Adipose tissue (tissue), 3 donors: ENCODE measurements around the gene DPT. TPM values are rescaled to one million over a fixed set of nuclear protein-coding genes. Genes with fewer than 3 reads are reported as not detected.

ENCODE experiments used
- H3K27ac ChIP-seq: one replicate; pipeline ENCODE4 v1.5.1; 2013; ENCODE audit warnings: low read depth, low read length
- WGBS, 3 donors: extraction: QIAGEN DNeasy Blood & Tissue Kit; methylation state at CpG; one replicate each; pipeline ENCODE4 v1.1.7; 2013; 5-methylcytosine and 5-hydroxymethylcytosine counted together
- polyA plus RNA-seq, 3 donors: library from polyadenylated mRNA; stranded (reverse); fragments of 200-250 nt; gene quantifications; one replicate each; pipeline ENCODE4 v1.2.3, GENCODE V29; 2013
- donor health status: healthy with polysubstance abuse.
- donor health status: Bipolar disorder and iron deficiency.
- donor health status: healthy.

DPT gene
- polyA plus RNA-seq, 3 donors, result 28.7 to 628 (median 76.2) TPM

DNA sequence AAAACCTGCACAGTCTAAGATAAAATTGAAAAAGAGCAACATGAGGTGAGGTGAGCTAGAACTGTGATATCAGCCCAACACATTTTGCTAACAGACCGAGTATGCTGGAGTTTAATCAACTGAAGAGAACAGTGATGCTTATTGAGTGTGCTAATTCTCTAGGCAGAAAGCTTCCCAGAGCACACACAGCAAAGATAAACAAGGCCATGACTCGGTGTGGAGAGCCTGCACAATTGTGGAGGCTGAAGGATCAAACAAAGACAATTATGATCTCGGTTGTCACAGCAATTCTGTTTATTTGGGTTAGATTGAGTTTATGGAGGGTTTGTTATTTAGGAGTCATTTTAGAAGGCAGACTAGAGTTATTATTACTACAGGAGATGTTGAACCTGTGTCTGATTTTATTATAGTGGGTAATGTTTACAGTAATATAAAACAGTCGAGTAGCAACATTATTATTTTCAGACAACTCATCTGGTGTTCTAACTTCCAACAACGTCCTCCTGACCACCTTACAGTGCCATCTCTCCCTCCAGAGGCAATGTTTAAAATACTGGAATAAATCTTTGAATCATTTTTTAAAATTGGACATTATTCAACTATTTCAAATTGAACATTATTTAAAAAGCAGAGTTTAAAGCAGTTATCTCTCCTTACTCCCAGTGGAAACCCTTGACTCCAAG lies 40.2 kb downstream of the DPT start:
- no peak overlapping the region for H3K27ac ChIP-seq
- 52 to 59% (median 54%) methylated on average over 5 of the region's 5 CpGs for WGBS, 3 donors

DNA sequence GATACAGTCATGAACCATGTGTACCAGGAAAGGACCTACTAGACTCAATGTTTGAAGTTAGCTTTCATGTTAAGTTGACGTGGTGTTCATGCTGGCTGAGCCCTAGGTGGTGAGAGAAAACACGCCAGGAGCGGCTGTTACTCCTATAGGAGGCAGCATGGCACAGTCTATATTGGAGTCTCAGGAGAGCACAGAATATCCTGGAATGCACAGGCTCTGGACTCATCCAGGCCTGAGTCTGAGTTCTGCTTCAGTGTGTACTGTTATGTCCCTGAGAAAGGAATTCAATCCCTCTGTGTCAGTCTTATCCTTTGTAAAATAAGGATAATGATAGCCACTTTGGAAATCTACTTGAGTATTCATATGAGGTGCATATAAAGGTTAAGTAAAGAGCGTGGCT lies 41.2 kb downstream of the DPT start:
- H3K27ac ChIP-seq, result no peak overlapping the region

DNA sequence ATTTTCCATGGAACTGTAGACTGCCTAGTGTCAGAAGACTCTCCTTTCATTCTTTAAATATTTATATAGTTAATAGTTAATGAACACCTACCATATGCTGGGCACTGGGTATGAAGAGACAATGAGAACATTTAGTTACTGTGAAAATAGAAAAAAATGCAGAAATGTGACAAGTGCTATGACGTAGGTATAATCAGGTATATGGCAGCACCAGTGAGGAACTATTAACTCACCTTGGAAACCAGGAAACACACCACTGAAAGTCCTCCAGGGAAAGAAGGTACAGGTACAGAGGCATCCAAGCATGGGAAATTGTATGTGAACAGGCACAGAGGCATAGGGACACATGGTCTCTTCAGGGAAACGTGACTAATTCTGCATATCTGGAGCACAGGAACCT lies 42.3 kb downstream of the DPT start:
- H3K27ac ChIP-seq, result no peak overlapping the region
- WGBS, 3 donors, result 81 to 95% (median 87%) methylated on average over 2 of the region's 2 CpGs

More for the DNA sequence above, 41.2 kb downstream of the DPT start:
- 94 to 96% (median 94%) methylated on average over 4 of the region's 4 CpGs for WGBS, 3 donors

DNA sequence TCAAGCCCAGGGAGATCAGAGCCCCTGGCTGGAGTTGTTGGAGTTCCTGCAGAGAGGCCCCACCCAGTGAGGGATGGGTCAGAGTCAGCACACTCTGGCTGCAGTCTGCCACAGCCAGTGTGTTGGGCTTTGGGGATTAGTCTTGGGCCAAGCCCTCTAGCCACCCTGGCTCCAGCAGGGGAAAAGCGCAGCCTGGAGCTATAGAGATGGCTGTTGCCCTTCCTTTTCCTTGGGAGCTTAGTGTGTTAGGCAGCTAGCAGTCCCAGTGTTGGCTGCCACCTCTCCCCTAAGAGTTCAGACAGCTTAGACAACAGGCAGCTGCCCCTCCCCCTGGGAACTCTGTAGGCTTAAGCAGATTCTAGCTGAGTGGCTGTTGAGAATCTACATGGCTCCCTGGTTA lies 45.1 kb downstream of the DPT start:
- WGBS, 3 donors, result 53 to 100% (median 93%) methylated on average over 1 of the region's 1 CpG
- H3K27ac ChIP-seq, result no peak overlapping the region

DNA sequence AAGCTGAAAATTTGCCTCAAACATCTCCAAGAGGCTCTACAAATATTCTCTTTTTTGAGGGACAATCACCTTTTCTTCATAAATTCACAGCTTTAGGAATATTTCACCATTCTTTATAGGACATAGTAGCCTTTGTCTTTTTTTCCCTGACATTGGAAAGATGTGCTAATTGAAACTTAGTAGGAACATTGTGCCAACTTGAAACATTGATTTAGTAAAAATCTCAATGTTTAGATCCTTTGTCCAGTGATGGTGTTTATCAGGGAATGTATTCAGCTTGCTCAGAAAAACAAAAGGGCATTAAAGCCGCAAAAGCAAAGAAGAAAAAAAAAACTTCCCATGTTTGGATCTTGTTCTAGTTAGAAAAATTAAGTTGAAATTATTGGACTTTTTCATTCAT lies 52.1 kb downstream of the DPT start:
- 87 to 100% (median 97%) methylated on average over 1 of the region's 1 CpG for WGBS, 3 donors

DNA sequence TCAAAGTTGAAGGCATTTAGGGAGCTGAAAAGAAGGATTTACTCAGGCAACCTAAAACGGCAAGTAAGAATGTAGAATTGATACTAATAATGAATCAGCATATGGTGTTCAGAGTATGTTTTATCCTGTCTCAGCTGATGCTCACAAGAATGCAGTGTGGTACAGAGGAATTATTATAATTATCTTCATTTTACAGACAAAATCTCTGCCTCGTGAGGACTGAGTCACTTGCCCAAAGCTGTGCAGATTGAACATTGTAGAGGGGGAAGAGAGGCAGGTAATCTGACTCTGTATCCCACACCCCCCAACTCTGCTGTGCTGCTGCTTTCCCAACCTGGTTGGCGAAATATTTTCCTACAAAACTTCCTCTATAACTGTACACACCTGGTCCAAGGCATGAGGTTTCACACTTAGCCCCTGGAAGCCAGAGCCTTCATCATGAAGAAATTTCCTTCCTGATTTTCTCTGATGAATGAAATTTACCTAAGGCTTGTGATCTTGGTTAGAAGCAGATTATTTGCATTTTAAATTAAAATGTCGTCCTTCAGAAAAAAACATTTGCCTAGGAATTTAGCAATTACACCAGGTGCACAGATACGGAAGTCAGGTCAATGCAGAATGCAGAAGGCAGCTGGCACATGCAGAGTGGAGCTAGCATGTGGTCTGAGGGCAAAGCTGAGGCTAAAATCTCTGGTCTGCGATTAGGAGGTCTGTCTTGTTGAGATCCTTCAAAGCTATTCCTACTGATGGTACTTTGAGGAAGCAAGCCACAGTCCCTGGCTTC lies 52.8 kb downstream of the DPT start:
- H3K27ac ChIP-seq, result no peak overlapping the region
- 67 to 80% (median 80%) methylated on average over 6 of the region's 6 CpGs for WGBS, 3 donors

More for the DNA sequence above, 52.1 kb downstream of the DPT start:
- H3K27ac ChIP-seq, result no peak overlapping the region

DNA sequence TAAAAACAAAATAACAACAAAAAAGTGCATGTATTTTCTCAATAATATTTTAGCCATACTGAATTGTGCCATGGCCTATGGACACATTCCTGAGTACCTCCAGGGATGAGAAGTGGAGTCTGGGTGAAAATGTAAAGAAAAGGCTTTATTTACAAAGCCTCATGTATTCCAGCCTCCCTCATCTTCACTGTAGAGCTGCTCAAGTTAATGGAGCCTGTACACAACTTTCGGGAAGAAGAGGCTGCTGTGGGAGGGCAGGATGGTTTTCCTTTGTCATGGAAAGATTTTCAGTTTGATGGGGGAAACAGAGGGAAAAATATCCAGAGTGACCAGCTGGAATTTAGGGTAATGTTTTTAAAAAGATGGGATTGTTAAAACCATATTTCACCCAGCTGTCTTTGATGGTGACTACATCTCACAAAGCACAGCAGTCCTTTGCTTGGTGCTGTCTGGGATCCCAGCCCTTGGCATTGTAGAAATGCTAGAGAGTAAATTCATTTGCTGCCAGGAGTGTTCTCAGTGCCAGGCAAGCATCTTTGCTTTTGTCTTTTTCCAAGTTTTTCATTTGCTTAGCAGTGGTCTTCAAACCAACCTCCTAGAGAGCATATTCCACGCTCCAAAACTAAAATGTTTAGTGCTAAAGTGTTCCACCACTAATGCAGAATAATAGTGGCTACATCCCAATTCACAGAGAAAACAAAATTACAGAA lies 54.9 kb downstream of the DPT start:
- no peak overlapping the region for H3K27ac ChIP-seq
- 89 to 97% (median 89%) methylated on average over 2 of the region's 2 CpGs for WGBS, 3 donors

DNA sequence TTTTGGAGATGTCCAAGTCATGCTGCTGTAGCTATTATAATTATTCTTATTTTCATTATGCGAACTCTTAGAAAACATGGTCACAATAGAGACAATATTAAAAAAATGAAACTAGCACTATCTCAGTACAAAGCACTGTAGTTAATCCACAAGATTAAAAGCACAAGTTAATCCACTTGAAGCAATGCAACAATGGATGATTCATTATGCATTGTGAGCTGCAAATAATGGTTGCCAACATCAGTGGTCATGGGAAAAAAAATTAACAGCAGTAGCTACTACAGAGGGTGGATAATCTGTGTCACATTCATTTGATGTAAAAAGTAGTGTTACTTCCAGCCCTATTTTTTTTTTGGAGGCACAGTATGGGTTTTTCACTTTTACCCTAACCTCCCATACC lies 56.7 kb downstream of the DPT start:
- WGBS, 3 donors, result 95 to 98% (median 96%) methylated on average over 1 of the region's 1 CpG
- no peak overlapping the region for H3K27ac ChIP-seq

DNA sequence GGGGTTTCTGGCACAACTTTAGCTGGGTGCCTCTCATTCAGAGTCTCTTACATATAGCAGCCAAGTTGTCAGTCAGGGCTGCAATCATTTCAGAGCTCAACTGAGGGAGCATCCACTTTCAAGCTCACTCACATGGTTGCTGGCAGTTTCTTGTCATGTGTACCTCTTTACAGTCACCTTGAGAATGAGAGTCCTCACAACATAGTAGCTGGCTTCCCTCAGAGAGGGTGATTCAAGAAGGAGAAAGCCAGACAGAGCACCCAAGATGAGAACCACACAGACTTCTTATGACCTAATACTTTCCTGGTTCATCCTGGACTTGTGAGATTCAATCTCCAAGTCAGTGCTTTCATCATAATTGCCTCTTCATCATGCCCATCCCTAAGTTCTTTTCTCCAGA lies 57.2 kb downstream of the DPT start:
- H3K27ac ChIP-seq, result no peak overlapping the region

DNA sequence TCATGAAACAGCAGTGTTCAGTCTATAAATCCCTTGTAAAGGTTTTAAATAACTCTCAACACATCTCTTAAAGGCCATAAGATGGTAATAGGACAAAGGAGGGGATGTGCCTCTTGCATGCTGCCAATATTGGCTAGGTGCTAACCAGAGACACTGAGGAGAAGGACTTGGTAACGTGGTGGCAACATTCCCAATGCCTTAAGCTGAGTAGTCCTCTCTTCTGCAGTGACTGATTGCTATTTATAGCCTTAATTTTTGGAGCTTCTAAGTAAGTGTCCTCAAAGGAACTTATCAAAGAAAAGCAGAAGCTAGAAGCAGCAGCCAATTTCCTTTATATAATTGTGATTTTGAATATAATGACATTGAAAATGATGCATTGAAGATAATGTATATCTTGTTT lies 63.0 kb downstream of the DPT start:
- 89 to 91% (median 90%) methylated on average over 1 of the region's 1 CpG for WGBS, 3 donors
- H3K27ac ChIP-seq, result no peak overlapping the region

DNA sequence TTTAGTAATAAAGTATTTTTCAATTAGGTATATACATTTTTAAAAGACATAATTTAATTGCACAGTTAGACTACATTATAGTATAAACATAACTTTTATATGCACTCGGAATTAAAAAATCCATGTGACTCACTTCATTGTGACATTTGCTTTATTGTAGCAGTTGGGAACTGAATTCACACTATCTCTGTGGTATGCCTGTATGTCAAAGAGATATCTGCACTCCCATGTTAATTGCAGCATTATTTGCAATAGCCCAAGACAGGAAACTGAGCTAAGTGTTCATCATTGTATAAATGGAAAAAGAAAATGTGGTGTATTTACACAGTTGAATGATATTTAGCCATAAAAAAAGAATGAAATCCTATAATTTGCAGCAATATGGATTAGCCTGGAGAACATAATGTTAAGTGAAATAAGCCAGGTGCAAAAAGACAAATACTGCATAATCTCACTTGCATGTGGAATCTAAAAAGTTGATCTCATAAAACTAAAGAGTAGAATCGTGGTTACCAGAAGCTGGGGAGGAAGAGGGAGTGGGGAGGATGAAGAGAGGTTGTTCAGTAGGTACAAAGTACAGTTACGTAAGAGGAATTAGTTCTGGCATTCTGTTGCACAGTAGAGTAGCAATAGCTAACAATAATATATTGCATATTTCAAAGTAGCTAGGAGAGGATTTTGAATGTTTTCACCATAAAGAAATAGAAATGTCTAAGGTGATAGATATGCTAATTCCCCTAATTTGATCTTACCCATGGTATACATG lies 64.8 kb downstream of the DPT start:
- H3K27ac ChIP-seq, result no peak overlapping the region
- 33 to 39% (median 37%) methylated on average over 3 of the region's 3 CpGs for WGBS, 3 donors

DNA sequence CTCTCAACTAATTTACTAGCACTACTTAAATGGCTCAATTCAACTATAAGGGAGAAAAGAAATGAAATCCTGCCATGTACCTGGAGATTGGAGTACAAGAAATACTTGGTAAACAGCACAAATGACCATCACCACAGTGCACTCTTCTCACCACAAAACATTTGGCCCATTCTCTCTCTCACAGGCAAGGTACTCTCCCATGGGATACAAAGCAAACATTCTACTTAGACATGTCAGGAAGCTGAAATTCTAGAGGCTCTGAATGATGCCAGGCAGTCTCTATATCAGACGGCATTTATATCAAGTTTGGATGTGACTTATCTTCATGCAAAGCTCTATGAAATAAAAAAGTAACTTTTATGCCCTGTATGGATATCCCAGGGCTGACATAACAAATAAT lies 72.5 kb downstream of the DPT start:
- H3K27ac ChIP-seq, result no peak overlapping the region
- WGBS, 3 donors, result 38 to 81% (median 76%) methylated on average over 1 of the region's 1 CpG

DNA sequence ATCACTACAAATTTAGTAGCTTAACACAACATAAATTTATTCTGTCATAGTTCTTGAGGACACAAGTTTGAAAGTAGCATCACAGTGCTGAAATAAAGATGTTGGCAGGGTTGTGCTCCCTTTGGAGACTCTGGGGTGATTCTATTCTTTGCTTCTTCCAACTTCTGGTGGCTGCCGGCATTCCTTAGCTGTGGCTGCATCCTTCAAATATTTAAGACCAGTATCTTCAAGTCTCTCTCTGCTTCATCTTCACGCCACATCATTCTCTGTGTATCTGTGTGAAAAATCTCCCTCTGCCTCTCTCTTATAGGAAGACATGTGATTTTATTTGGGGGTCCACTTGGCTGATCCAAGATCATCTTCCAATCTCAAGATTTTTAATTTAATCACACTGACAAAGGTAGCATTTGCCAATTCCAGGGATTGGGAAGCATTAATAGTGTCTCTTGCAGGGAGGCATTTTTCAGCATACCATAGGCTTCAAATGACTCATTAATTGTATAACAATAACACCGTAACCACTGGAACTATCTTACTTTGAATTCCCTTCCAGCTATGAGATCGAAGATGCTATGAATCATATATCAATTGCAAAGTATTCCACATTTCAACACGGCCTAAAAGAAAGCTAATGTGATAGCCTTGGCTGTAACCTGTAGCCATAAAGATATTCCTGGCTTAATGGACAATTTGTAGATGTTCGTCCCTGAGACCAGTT lies 74.6 kb downstream of the DPT start:
- no peak overlapping the region for H3K27ac ChIP-seq
- WGBS, 3 donors, result 88 to 91% (median 90%) methylated on average over 6 of the region's 6 CpGs

DNA sequence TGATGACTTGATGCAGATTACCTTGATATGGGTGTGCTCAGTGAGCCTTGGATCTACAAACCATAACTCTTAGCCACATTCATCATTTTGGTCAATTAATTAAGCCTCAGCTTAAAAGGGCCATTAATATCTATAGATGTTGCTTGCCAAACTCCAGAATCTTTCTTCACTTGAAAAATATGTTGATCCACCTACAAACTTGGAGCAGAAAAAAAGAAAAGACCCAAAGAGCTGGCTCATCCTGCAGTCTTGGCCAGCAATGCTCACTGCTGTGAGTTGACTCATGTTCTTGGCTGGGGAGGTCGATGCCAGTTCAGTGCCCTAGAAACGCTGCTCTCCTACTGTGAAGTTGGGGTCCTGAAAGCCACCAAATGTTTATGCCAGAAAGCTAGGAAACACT lies 75.4 kb downstream of the DPT start:
- 54 to 86% (median 59%) methylated on average over 2 of the region's 2 CpGs for WGBS, 3 donors

DNA sequence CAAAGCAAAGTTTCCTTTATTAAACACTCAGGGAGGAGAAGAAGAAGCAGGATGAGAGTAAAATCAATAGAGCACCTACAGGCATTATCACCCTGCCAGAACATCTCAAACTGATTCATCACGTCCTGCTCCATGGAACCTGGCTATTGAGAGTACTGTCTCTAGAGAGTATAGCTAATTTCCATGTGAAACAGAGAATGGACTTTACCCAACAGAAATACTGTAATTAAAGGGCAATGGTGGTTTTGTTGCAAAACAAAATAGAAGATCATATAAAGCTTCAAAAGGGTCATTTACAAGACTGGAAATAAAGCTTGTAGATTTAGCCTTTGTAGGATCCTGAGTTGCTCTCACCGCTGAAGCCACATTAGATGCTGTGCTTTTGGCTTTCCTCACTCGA lies 83.3 kb downstream of the DPT start:
- no peak overlapping the region for H3K27ac ChIP-seq
- WGBS, 3 donors, result 83 to 92% (median 87%) methylated on average over 3 of the region's 3 CpGs

More for the DNA sequence above, 75.4 kb downstream of the DPT start:
- H3K27ac ChIP-seq, result no peak overlapping the region
